ENCODE results near the gene CDKAL1.

Gene CDKAL1

GRCh38 chr6:20703049-20703448 lies 168.8 kb downstream of the CDKAL1 start:
- H3K9me3 ChIP-seq (ENCODE audit: insufficient read depth, low read depth, low read length) = no peaks in the 10 kb centered on the region
- H3K4me3 ChIP-seq (ENCODE audit: low read length, poor library complexity, severe bottlenecking) = no peak overlapping the region
- no peaks in the 10 kb centered on the region for H3K27me3 ChIP-seq (ENCODE audit: insufficient read depth, low read length, poor library complexity, severe bottlenecking)
- peaks cover 2% of the 10 kb centered on the region; the same call in 1 of the 2 replicates for H3F3A ChIP-seq (ENCODE audit: low read depth)
- no peaks in the 10 kb centered on the region for H3K9me2 ChIP-seq (replicated peaks; ENCODE audit: low read depth, low read length)
- peak overlapping the region; percentile 59 for H3K9ac ChIP-seq (ENCODE audit: low read depth, low read length, poor library complexity, severe bottlenecking)
- TF ChIP-seq CTCF (conservative IDR thresholded peaks at IDR 0.05; ENCODE audit: low read length) (no peak), EZH2phosphoT487 (IDR thresholded peaks at IDR 0.05; ENCODE audit: borderline replicate concordance) (no peak)
- no peaks in the 10 kb centered on the region for H3K36me3 ChIP-seq (ENCODE audit: insufficient read depth, low read length)
- H2AFZ ChIP-seq (ENCODE audit: low read length) = no peak overlapping the region
- H3K4me2 ChIP-seq (ENCODE audit: low read depth, low read length, poor library complexity, severe bottlenecking) = peak overlapping the region; percentile 6
- H4K20me1 ChIP-seq (ENCODE audit: insufficient read depth, low read length, poor library complexity, severe bottlenecking) = no peaks in the 10 kb centered on the region
- H3K4me1 ChIP-seq (ENCODE audit: insufficient read depth, low read length, poor library complexity, severe bottlenecking) = peaks cover 85% of the 10 kb centered on the region
- H3K79me2 ChIP-seq (ENCODE audit: insufficient read depth, low read length) = peaks cover 70% of the 10 kb centered on the region

GRCh38 chr6:20704325-20705025 lies 170.2 kb downstream of the CDKAL1 start:
- no peak for TF ChIP-seq CTCF (conservative IDR thresholded peaks at IDR 0.05; ENCODE audit: low read length)
- no peak for TF ChIP-seq EZH2phosphoT487 (IDR thresholded peaks at IDR 0.05; ENCODE audit: borderline replicate concordance)
- H4K20me1 ChIP-seq (ENCODE audit: insufficient read depth, low read length, poor library complexity, severe bottlenecking) = no peaks in the 10 kb centered on the region
- peak overlapping the region; percentile 25 for H3K4me3 ChIP-seq (ENCODE audit: low read length, poor library complexity, severe bottlenecking)
- no peaks in the 10 kb centered on the region for H3K27me3 ChIP-seq (ENCODE audit: insufficient read depth, low read length, poor library complexity, severe bottlenecking)
- peaks cover 4% of the 10 kb centered on the region; the same call in 1 of the 2 replicates for H3F3A ChIP-seq (ENCODE audit: low read depth)
- H3K9ac ChIP-seq (ENCODE audit: low read depth, low read length, poor library complexity, severe bottlenecking) = peak overlapping the region; percentile 59
- no peaks in the 10 kb centered on the region for H3K36me3 ChIP-seq (ENCODE audit: insufficient read depth, low read length)
- no peaks in the 10 kb centered on the region for H3K9me2 ChIP-seq (replicated peaks; ENCODE audit: low read depth, low read length)
- no peaks in the 10 kb centered on the region for H3K9me3 ChIP-seq (ENCODE audit: insufficient read depth, low read depth, low read length)
- H3K4me1 ChIP-seq (ENCODE audit: insufficient read depth, low read length, poor library complexity, severe bottlenecking) = peaks cover 85% of the 10 kb centered on the region
- peak overlapping the region; percentile 55 for H3K4me2 ChIP-seq (ENCODE audit: low read depth, low read length, poor library complexity, severe bottlenecking)
- H3K79me2 ChIP-seq (ENCODE audit: insufficient read depth, low read length) = peaks cover 72% of the 10 kb centered on the region
- no peak overlapping the region; the same call in 1 of the 2 replicates for H2AFZ ChIP-seq (ENCODE audit: low read length)

- TF ChIP-seq CTCF (conservative IDR thresholded peaks at IDR 0.05; ENCODE audit: low read length) (no peak), EZH2phosphoT487 (IDR thresholded peaks at IDR 0.05; ENCODE audit: borderline replicate concordance) (no peak)
- H3K9ac ChIP-seq (ENCODE audit: low read depth, low read length, poor library complexity, severe bottlenecking) = peak overlapping the region; percentile 59
- no peaks in the 10 kb centered on the region for H3K36me3 ChIP-seq (ENCODE audit: insufficient read depth, low read length)
- peak overlapping the region; percentile 26 for H3K4me2 ChIP-seq (ENCODE audit: low read depth, low read length, poor library complexity, severe bottlenecking)
- no peak overlapping the region for H2AFZ ChIP-seq (ENCODE audit: low read length)
- H3K9me3 ChIP-seq (ENCODE audit: insufficient read depth, low read depth, low read length) = no peaks in the 10 kb centered on the region
- no peak overlapping the region for H3K4me3 ChIP-seq (ENCODE audit: low read length, poor library complexity, severe bottlenecking)
- H3K9me2 ChIP-seq (replicated peaks; ENCODE audit: low read depth, low read length) = no peaks in the 10 kb centered on the region
- H4K20me1 ChIP-seq (ENCODE audit: insufficient read depth, low read length, poor library complexity, severe bottlenecking) = no peaks in the 10 kb centered on the region
- peaks cover 4% of the 10 kb centered on the region; the same call in 1 of the 2 replicates for H3F3A ChIP-seq (ENCODE audit: low read depth)
- peaks cover 88% of the 10 kb centered on the region for H3K4me1 ChIP-seq (ENCODE audit: insufficient read depth, low read length, poor library complexity, severe bottlenecking)
- peaks cover 80% of the 10 kb centered on the region for H3K79me2 ChIP-seq (ENCODE audit: insufficient read depth, low read length)
- H3K27me3 ChIP-seq (ENCODE audit: insufficient read depth, low read length, poor library complexity, severe bottlenecking) = no peaks in the 10 kb centered on the region
These were observed 171.5 kb downstream of the CDKAL1 start for GRCh38 chr6:20705741-20706140.
